HTERT RPE-1 (cell line): ENCODE measurements around the gene KIAA1217.

Experiments used
- in situ Hi-C: fragments of 300-500 bp; cut with MboI; formaldehyde crosslinking; loops from 4 replicates; pipeline ENCODE4 v1.14.3; 2020; ENCODE audit warnings: low sequenced_read_pairs

The KIAA1217 gene

GRCh38 chr10:24571870-24572450 is 363.0 kb downstream of the KIAA1217 start:
- in situ Hi-C loops = no loop called here

- in situ Hi-C loops = no loop called here
Observed at GRCh38 chr10:24574161-24574560, 365.2 kb downstream of the KIAA1217 start.

GRCh38 chr10:24574578-24575155 is 365.7 kb downstream of the KIAA1217 start:
- in situ Hi-C loops = no loop called here

- in situ Hi-C loops = no loop called here
Observed at GRCh38 chr10:24575481-24576002, 366.6 kb downstream of the KIAA1217 start.

GRCh38 chr10:24579448-24579847 is 370.5 kb downstream of the KIAA1217 start:
- in situ Hi-C loops = no loop called here

- in situ Hi-C loops = no loop called here
Observed at GRCh38 chr10:24579906-24580305, 371.0 kb downstream of the KIAA1217 start.

GRCh38 chr10:24589265-24589664 is 380.3 kb downstream of the KIAA1217 start:
- in situ Hi-C loops = no loop called here

- in situ Hi-C loops = no loop called here
Observed at GRCh38 chr10:24590697-24591457, 381.9 kb downstream of the KIAA1217 start.

GRCh38 chr10:24596217-24596930 is 387.4 kb downstream of the KIAA1217 start:
- in situ Hi-C loops = no loop called here

- in situ Hi-C loops = no loop called here
Observed at GRCh38 chr10:24597426-24597825, 388.5 kb downstream of the KIAA1217 start.
